GM13977 (cell line): Measurements from ENCODE around the gene RNASE8.

Experiments used
- DNase-seq: peaks from one replicate; pipeline ENCODE4 v3.0.0; 2012; ENCODE audit warnings: low spot score
- CTCF ChIP-seq: IDR thresholded peaks from 2 replicates; pipeline ENCODE4 v1.5.1; 2012; ENCODE audit warnings: mild to moderate bottlenecking, control low read depth; ENCODE audit not compliant: insufficient read depth; ENCODE audit errors: extremely low read depth, missing control alignments
- in situ Hi-C: fragments of 300-500 bp; cut with MboI; formaldehyde crosslinking; loops from one replicate; pipeline ENCODE4 v1.12.0; 2022; ENCODE audit warnings: low sequenced_read_pairs, low pct_unique_long_range_greater_than_20kb, mixed read lengths, inconsistent platforms; ENCODE audit not compliant: unreplicated experiment

RNASE8 gene

GRCh38 chr14:21077672-21078071 lies 20.1 kb downstream of the RNASE8 start:
- peak; percentile 25 for DNase-seq
- in situ Hi-C loops = no loop called here
- TF ChIP-seq CTCF = no peak

GRCh38 chr14:21078287-21078686 lies 20.7 kb downstream of the RNASE8 start:
- DNase-seq = no peak
- in situ Hi-C loops = no loop called here
- no peak for TF ChIP-seq CTCF

- in situ Hi-C loops = no loop called here
- no peak for TF ChIP-seq CTCF
- no peak for DNase-seq
Measured at GRCh38 chr14:21078726-21079125, 21.1 kb downstream of the RNASE8 start.

- DNase-seq = no peak
- in situ Hi-C loops = no loop called here
- TF ChIP-seq CTCF = no peak
Measured at GRCh38 chr14:21081521-21082142, 24.0 kb downstream of the RNASE8 start.

GRCh38 chr14:21083565-21084325 lies 26.1 kb downstream of the RNASE8 start:
- in situ Hi-C loops = no loop called here
- no peak for DNase-seq
- no peak for TF ChIP-seq CTCF

- no peak for TF ChIP-seq CTCF
- DNase-seq = no peak
Measured at GRCh38 chr14:21084396-21084795, 26.8 kb downstream of the RNASE8 start.

More at GRCh38 chr14:21084396-21084795, 26.8 kb downstream of the RNASE8 start:
- in situ Hi-C loops = no loop called here
